HL-60/S4 treated with retinoic acid at 250 ng/mL for 4 days and 3 days (cell line): ENCODE data around the gene MPP2.
"Not testable (repeated sequence)": the region's sequence is repeated elsewhere in the genome, so short reads cannot be mapped to it uniquely, and the experiment has no call there.

Experiments
- in situ Hi-C: fragments of 300-500 bp; cut with MboI; formaldehyde crosslinking; loops from 2 replicates; pipeline ENCODE4 v1.7.0; 2022; ENCODE audit warnings: low sequenced_read_pairs

MPP2 gene

DNA sequence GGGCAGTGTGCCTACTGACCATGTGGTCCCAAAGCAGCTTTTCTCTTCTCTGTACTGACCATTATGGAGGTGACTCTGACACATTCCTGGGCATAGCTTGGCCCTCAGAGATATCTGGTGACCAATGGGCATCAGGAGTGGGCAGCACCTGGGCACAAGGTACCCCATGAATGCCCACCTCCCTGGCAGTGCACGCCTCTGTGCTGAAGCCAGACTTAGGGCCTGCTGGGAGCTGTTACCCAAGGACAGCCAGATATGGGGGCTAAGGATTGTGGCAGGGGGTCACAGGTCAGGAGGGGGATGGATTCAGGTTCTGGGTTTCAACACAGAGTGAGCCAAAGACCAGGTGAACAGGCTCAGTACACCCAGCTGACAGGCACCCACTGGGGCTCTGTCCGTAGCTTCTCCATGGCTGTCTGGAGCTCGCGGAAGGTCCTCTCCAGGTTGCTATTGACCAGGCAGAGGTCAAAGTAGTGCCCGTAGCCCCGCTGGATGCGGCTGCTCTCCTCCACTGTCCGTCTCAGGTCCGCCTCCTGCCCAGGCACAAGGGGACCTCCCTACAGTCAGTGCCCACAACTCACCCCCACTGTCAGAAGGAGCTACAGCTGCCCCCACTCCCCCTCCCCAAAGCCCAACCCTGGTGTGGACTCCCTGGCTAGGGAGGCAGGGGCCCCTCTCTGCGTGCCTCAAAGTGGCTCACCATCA, 29.7 kb downstream of the MPP2 start:
- in situ Hi-C loops = no loop called here

DNA sequence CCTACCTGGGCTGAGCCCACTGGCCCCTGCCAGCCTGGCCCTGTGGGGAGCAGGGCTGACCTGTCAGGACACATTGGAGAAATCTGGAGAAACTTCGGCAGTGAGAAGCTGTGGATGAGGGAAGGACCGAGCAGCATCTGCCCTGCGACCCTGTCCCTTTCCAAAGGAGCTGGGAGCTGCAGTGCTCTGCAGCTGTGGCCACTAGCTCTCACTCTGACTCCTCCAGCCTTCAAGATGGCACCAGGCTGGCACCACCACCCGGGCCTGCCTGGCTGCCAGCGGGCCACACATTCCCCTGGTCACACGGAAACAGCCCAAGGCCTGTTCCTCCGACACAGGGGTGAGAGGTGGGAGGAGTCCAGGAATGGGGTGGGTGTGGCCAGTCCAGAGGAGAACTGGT, 30.3 kb downstream of the MPP2 start:
- in situ Hi-C loops = no loop called here

DNA sequence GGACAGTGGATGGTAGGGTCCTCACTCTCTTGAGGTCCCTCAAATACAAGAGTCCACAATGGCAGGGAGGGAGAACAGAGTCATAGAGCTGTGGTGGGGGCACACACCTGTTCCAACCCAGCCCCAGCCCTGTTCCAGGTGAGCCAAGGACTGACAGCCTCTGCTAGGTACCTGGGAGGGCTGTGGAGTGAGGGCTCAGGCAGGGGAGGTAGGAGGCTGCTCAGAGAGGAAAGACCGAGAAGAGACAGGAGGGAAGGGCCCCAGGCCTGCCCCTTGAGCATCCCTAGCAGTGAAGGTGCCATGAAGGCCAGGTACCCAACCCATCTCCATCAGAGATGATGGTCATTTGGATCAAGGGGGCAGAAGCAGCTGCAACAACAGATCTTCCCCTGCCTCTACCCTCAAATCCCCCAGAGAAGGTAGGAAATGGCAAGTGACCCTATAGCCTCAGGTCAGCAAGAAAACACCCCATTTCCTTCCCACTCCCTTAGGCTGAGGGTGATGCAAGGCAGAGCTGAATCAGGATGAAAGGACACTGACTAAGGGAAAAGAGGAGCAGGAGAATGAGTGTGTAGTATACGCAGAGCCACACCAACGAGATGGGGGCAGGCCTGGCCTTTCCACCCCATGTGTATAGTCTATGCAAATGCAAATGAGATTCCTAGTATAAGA, 31.7 kb downstream of the MPP2 start:
- in situ Hi-C loops = no loop called here

DNA sequence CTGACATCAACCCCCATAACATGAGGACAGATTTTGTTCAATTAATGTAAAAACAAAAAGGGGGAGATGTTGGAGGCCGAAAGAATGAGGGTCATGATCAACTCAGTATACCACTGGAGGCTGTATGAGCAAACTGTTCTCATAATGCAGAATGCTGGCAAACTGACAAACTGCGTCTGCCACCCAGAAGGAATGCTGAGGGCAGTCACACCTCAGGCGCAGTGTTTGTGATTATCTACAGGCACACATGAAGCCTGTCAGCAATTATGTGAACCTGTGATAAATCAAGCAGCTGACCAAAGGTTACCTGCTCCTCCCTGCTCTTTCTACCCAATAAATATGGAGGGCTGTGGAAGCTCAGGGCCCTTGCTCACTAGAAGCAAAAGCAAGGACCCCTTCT, 33.0 kb downstream of the MPP2 start:
- in situ Hi-C loops = no loop called here

DNA sequence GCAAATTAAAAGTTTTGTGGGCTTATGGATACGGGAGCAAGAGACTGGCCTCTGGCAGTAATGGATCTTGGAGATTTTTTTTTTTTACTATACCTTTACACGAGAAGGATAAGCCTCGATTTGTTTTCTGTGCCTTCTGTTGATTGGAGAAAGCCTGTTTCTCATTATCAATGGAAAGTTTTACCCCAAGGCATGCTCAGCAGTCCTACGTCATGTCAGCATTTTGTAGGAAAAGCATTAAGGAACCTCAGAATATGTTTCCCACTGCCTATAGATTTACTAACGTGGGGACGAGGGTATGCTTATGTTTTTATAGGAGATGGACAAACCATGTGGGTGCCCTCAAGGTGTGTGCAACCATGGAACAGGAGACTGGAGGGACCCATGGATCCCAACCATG, 33.5 kb downstream of the MPP2 start:
- in situ Hi-C loops = no loop called here

DNA sequence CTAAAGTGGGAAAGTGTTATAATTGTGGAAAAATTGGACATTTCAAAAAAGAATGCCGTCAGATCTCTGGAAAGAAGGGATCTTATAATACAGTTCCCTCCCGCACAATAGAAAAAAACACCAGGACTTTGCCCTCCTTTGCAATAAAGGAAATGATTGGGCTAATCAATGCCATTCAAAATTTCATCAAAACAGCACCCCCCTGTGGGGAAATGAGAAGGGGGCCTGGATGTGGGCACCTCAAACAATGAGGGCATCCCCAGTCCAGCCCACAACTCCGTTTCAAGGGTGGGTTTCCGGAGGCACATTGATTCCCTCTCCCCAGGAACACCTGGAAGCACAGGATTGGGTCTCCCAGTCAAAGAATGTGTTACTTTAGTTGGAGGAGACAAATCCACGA, 34.2 kb downstream of the MPP2 start:
- in situ Hi-C loops = no loop called here

DNA sequence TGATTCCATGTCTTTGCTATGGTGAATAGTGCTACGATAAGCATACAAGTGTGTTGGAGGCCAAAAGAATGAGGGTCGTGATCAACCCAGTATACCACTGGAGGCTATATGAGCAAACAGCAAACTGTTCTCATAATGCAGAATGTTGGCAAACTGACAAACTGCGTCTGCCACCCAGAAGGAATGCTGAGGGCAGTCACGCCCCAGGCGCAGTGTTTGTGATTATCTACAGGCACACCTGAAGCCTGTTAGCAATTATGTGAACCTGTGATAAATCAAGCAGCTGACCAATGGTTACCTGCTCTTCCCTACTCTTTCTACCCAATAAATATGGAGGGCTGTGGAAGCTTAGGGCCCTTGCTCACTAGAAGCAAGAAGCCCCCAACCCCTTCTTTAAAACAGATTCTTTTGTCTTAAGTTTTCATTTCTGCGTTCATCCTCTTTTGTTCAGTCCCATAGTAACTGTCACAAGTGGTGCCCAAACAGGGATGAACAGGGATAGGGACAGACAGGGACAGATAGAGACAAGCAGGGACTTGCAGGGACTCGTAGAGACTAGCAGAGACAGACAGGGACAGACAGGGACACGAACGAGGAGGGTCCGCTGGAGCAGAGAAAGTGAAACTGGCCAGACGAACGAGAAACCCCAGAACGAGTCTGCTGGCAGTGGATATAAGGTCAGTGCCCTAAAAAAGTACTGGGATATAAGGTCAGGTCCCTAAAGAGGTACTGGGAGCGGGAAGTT, 35.2 kb downstream of the MPP2 start:
- in situ Hi-C loops = no loop called here

DNA sequence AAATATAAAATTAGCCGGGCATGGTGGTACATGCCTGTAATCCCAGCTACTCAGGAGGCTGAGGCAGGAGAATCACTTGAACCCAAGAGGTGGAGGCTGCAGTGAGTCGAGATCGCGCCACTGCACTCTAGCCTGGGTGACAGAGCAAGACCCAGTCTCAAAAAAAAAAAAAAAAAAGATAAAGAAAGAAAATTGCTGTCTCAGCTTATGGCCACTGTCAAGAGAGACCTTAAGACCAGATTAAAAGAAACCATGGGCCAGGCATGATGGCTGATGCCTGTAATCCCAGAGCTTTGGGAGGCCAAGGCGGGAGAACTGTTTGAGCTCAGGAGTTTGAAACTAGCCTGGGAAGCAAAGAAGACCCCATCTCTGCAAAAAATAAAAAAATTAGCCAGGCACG, 38.3 kb downstream of the MPP2 start:
- in situ Hi-C loops = not testable (repeated sequence)

DNA sequence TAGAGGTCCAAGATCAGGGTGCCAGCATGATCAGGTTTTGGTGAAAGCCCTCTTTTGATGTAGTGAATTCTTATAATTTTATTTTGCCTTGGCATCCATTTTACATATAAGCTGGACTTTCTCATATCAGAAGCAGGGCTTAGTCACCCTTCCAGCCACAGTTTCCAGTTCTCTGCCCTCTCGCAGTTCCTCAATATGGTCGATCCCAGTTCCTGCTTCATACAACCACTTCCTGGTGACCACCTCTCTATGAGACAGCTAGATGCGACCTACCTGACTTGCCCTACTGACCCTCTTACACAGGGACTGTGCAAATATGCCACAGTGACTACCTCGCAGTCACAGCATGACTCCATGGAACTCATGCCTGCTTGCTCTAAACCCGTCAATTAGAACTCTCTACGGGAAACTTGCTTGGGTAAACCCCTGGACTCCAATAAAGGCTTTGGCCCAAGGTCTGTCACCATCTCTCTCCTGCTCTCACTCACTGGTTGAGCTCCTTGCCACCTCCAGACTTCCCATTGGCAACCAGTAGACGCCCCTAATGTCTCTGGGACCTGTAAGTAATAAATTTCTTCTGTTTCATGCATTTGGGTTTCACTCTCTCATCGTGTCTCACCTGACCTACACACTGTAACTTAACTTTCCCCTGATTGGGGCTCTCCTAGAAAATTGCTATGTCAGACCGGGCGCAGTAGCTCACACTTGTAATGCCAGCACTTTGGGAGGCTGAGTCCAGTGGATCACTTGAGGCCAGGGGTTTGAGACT, 38.9 kb downstream of the MPP2 start:
- in situ Hi-C loops = no loop called here

DNA sequence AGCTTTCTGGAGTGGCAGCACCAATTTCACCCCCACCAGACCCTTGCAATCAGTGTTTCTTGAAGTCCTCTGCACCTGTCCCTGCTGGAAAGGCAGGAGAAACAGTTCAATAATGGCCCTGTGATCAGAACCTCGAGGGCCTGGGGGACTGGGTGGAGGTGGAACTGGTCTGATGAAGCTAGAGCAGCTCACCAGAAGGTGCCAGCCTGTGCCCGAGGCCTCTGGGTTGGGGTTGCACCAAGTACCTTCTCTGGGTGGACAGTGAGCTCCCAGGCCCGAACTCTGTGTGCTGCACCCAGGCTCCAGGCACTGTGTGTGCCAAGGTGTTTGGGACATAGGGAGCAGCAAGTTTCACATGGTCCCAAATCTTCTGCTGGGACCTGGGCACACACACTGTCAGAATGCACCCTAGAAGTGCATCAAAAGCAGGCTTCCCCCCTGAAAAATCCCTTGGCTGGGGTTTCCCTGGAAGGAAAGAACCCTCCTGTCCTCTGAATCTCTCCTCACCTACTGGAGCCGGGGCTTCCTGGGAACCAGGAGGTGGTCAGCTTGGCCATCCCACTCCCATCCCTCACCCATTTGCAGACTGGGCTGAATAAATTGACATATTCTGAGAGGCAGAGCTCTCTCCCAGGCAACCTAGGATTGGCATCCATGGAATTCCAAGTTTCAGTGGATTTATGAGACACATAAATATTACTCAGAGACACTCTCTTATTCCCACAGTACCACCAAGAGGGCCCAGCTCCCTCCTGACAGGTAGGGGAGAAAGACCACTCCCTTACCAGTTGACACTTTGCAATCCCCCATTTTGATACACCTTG, 43.0 kb downstream of the MPP2 start:
- in situ Hi-C loops = no loop called here

DNA sequence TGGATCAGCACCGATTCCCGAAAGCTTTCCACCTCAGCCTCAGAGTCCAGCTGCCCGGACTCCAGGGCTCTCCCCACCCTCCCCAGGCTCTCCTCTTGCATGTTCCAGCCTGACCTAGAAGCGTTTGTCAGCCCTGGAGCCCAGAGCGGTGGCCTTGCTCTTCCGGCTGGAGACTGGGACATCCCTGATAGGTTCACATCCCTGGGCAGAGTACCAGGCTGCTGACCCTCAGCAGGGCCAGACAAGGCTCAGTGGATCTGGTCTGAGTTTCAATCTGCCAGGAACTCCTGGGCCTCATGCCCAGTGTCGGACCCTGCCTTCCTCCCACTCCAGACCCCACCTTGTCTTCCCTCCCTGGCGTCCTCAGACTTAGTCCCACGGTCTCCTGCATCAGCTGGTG, 45.4 kb downstream of the MPP2 start:
- in situ Hi-C loops = no loop called here

DNA sequence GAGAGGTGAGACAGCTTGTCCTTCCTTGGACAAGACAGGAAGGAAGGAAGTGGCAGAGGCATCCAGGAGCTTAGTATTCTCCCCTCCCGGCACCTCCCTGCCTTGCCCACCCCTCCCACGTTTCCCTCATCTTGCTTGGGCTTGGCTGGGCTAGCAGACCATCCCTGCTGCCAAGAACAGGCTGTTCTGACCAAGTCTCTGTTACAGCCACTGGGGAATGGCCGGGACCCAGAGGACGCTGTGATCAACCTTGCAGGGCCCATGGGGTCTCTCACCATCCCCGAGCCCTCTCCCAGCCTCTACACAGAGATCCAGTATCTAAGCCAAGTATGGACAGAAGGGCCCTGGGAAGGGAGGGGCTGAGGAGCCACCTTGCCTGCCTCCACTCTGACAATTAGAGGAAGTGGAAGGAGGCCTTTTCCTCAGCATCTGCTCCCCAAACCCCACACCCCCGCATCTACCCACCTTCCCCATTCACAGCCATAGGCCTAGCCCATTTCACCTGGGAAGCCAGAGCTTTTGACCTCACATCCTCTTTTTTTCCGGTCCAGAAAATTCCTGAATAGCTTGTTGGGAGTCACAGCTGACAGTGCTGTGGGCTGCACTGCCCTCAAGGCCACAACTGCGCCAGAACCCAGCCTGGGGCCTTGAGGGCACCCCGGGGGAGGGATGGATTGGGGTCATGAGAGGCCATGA, 46.3 kb downstream of the MPP2 start:
- in situ Hi-C loops = no loop called here

DNA sequence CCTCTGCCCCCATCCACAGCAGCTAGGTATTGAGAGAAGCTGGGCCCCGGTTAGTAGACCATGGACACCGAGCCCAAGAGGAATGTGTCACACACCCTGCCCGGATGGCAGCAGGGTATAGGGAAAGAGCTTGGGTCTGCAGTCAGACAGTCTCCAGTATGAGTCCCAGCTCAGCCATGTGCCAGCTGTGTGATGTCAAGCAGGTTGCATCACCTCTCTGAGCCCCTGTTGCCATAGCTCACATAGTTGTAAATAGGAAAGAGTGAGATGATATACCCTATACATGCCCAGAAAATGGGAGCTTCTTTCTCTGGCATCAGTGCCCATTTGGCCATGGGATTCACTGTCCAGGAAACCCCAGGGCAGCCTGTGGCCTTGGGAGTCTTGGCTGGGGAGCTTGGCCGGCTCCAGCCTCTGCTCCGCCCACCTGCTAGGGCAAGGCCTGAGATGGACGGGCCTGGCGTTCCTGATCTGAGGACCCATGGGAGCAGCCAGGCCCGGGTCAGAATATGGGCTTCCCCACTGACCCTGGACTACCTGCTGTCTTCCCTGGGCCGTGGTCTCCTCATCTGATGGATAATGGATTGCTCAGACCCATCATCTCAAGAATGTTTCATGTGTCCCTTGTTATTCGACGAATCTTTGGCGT, 47.1 kb downstream of the MPP2 start:
- in situ Hi-C loops = no loop called here

DNA sequence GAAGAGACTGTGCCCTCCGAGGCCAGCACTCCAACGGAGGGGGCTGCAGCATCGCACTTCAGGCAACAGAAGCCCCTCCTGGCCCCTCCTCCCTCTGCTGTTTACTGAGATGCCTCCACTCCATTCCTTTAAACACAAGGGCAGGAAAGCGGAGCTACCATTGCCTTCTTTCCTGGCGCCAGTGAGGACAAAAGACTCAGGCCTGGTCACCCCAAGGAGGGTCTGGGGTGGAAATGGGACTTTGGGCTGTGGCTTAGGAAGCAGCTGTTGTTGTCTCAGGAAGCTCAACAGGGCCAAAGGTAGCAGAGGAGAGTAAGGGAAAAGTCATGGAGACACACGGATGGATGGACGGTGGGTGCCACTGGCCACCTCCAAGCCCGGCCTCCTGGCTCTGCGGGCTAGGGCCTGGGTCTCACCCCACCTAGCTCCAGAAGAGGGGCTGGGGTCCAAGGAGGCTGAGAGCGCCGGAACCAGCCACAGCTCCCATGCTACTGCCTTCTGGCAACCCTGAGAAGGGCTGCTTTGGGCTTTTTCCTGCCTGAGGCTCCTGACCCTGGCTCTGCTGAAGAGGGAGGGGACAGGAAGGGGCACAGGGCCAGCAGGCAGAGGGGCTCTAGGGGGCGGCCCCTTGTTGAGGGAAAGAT, 49.3 kb downstream of the MPP2 start:
- in situ Hi-C loops = no loop called here

DNA sequence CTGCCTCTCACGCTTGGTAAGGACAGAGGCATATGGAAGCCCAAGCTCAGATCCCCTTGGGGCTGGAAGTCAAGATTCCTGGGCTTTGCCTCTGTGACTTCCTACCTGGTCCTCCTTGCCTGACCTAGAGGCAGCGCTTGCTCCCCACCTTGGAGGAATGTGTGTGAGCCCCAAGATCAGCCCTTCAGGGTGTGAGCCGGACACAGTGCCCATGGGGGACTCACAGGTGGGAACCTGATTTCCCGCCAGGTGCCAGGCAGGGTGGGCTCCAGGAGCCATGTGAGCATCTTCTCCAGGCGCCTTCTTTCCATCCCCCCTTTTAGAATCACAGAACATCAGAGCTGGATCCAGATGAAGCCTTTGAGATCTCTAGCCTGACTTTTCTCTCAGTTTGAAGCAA, 50.2 kb downstream of the MPP2 start:
- in situ Hi-C loops = no loop called here

DNA sequence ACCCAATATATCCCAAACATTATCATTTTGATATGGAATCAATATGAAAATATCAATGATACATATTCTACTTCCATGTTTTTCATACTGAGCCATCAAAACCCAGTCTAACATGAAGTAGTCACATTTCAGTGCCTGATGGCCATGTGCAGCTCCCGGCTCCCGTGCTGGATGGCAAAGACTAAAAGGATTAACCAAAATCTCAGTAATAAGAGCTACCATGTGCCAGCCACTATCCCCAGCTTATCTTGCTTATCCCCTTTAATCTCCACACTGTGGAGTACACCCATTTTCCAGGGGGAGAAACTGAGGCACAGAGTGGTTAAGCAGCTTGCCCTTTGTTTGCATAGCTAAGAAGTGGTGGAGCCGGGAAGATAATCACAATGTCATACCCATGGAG, 51.2 kb downstream of the MPP2 start:
- in situ Hi-C loops = no loop called here

DNA sequence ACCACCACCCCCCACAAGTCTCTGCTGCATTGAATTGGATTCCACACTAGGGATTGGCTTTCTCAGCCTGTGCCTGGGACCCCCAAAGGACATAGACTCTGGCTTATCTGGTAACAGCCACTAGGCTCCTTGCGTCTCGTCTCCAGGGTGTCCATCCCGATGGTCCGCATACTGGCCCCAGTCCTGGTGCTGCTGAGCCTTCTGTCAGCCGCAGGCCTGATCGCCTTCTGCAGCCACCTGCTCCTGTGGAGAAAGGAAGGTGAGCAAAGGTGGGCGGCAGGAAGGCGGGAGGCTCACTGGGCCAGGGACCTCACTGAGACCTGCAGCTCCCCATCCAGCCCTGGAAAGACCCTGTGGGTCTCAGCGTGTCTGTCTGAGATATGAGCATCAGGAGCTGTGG, 52.3 kb downstream of the MPP2 start:
- in situ Hi-C loops = no loop called here

DNA sequence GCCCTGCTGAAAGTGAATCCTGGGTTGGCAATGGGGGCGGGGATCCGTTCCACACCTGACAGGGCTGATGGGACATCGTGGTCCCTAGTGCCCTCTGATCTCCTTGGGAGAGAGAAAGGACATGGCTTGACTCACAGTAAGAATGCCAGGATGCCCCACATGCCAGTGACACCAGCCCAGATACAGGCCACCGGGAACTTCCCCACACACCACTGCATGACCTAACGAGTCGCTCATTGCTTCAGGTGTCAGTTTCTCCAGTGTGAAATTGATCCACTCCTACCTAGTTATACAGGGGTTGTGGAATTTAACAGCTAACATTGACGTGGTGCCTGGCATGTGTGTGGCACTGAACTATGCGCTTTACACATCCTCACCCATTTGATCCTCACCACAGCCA, 52.8 kb downstream of the MPP2 start:
- in situ Hi-C loops = no loop called here

DNA sequence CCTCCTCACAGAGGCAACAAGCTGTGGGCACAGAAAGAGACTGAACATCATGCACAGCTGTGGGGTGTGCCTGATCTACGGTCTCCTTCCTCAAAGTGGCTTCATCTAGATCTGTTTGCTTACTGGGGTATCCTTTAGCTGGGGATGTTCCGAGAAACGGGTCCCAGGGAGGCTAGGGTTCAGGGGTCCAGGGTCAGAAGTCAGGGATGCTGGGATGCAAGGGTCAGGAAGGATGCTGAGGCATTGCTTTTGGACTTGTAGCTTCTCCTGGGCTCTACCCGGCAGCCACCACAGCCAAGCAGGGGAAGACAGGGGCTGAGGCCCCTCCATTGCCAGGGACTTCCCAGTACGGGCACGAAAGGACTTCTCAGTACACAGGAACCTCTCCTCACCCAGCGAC, 53.8 kb downstream of the MPP2 start:
- in situ Hi-C loops = no loop called here
